GM18870 (cell line): ENCODE results near the gene SNRNP70.
"Not testable (repeated sequence)": the region's sequence is repeated elsewhere in the genome, so short reads cannot be mapped to it uniquely, and the experiment has no call there.

Experiments
- ATAC-seq: cut with Tn5 transposase; IDR thresholded peaks from one replicate; pipeline ENCODE4 v1.9.1; 2021; ENCODE audit warnings: moderate library complexity; ENCODE audit not compliant: unreplicated experiment

Gene SNRNP70

DNA sequence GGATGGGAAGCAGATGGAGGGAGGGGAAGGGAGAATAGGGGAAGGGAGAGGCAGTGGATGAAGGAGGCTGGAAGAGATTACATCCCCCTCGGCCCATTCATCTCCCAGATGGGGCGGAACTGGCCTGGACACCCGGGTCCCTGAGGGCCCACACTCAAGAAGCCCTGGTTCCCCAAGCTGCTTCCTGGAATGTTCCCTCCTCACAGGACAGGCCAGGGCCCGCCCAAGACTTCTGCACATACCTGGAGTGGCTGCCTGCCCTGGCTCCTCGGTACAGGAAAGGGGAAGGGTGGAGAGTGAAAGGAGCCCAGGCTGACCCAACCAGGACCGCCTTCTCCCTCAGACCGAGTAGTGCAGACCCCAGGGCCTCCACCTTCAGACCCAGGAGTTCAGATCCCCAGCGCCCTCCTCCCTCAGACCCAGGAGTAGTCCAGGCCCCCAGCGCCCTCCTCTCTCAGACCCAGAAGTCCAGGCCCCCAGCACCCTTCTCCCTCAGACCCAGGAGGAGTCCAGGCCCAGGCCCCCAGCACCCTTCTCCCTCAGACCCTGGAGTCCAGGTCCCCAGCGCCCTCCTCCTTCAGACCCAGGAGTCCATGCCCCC is 21.1 kb upstream of the SNRNP70 start:
- no peak for ATAC-seq

DNA sequence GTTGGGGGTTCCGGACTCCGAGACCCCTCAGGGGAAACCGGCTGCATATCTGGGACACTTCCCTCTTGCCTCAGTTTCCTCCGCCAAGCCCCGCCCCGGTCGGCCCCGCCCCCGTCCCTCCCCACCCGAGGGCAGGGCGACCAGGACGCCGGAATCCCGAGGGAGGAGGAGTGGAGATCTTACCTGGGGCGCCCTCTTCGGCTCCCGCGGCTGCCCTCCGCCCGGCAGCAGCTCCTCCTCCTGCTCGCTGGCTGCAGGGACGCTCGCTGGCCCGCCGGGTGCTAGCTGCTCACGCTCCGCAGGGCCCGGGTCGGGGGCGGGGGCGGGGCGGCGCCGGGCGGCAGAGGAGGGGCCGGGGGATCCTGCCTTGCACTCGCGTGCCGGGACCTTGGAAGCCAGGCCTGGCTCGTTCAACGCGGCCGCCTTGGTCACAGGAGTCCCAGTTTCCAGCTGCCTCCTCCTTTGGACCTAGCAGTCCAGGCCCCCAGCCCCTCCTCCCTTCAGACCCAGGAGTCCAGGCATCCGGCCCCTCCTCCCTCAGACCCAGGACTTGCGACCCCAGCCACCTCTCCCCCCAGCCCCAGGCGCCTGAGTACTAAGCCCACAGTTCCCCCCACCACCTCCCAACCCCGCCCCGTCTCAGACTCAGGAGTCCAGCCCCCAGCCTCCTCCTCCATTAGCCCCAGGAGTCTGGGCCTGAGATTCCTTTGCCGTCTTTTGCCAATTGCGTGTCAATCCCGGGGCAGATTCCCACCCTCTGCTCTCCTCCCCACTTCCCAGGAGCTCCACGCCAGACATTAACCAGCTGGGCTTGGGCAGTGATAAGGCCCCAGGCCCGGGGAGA is 20.3 kb upstream of the SNRNP70 start, which contains the start of gene NTF4:
NTF4 (minus strand) TSS at position 51 of the 844 bp plus-strand sequence. CDS start 2,821 bp downstream, outside the sequence.
- no peak for ATAC-seq

DNA sequence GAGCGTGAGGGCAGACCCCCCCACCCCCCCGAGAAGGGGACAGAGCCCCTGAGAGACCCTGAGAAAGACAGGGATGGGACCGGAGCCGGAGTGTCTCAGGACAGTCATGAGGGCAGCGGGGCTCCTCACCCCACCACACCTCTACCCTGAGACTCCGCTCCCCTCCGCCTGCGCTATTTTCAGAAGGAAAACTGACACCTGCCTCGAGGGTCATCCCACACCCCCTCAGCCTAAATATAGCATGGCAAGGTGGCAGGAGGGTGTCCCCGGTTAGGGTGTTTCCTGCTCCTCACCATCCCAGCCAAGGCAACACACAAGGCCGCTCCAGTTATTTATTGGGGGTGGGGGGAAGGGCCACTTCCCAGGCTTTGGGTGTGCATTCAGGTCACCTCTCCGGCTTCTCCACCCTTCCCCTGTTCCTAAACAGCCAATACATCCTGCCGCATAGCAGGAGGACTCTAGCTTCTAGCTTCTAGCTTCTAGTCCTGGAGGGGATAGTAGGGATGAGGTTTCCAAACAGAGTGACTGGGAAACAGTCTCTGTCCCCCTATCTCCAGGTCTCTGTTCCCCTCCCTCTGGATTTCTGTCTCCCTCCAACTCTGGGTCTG is 19.2 kb upstream of the SNRNP70 start:
- no peak for ATAC-seq

DNA sequence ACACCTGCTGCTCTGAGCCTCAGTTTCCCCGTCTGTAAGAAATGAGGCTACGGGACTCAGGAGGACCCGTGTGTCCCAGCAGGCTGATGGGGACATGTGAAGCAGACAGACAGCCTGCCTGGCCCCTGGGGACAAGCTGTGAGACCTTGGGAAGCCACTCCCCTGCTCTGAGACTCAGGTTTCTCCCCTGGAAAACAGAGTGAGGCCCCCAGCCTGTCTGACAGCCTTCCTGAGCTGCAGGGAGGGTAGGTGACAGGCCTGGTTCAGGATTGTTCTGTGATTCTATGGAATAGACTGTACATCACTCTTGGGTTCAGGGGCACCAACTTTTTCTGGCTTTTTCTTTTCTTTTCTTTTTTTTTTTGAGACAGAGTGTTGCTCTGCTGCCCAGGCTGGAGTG is 17.7 kb upstream of the SNRNP70 start:
- no peak for ATAC-seq

DNA sequence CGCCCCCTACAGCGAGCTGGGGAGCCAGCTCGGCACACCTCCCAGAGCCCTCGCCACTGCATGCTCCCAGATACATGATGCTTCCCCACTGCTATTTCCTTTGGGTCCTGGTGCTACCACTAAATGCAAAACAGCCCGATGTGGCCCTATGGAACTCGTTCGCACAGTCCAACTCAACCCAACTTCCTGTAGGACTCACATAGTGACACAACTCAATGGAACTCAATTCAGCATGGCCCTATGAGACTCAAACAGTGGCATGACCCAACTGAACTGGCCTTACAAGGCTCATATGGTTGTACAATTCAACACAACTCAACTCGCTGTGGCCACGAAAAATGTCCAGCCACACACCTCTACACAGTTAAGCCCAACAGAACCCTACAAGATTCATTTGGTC is 16.2 kb upstream of the SNRNP70 start:
- no peak for ATAC-seq

DNA sequence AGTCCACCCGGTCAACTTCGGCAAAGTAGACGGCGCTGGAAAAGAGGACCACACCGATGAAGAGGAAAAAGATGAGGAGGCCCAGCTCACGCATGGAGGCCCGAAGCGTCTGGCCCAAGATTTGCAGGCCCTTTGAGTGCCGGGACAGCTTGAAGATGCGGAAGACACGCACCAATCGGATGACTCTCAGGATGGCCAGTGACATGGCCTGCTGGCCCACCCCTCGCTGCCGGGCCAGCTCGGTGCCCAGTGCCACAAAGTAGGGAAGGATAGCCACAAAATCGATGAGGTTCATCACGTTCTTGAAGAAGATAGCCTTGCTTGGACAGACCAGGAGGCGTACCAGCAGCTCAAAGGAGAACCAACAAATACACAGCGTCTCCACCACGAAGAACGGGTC is 14.8 kb upstream of the SNRNP70 start:
- no peak for ATAC-seq

DNA sequence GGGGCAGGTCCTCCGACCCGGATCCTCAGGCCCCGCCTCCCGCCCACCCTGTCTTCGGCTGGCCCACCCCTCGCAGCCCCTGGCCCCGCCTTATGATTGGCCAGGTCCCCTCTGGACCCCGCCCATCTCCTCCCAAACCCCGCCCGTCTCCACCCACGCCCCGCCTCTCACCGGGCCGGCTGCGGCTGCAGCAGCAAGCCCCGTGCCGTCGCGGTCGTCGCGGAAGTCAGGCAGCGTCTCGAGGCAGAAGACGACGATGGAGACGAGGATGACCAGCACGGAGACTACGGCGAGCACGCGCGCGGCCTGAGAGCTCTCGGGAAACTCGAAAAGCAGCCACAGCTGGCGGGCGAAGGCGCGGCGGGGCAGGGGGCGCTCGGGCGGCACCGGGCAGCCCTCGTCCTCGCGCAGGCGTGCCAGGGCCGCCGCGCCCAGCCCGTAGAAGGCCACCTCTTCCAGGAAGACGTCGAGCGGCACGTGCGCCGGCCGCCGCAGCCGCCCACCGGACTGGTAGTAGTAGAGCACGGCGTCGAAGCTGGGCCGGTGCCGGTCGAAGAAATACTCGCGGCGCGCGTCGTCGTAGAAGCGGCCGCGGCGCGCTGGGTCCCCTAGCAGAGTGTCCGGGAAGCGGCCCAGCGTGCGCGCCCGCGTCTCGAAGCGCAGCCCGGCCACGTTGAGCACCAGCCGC is 13.2 kb upstream of the SNRNP70 start:
- no peak for ATAC-seq

DNA sequence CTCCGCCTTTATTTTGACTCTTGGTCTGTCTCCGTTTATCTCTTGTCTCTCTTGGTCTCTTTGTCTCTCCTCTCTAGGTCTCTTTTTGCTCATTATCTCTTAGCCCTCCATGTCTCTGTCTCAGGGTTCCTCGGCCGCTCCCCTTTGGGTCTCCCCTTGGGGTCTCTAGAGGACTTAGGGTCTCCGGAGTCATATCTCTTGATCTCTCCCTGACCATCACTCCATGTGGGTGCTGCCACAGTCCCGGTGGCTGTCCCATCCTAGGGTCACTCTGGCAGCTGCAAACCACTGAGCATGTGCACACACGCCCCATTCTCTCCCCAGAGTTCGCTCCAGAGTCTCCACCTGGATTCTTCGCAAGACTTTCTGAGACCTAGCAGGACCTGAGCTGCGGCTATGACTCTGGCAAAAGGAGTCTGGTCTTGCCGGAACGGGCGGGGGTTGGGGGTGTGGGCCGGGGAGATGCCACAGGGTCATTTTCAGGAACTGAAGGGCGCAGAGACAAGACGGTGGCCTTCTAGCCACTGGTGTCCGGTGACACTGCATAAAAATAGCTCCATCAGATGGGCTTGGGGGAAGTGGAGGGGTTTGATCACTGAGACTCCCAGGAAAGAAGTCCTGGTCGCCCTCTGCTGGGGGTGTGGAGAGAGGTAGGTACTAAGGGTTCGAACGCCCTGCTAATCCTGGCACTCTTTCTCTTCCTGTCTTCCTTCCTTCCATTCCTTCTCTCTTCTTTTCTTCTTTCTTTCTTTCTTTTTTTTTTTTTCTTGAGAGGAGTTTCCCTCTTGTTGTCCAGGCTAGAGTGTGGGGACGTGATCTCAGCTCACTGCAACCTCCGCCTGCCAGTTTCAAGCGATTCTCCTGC is 11.5 kb upstream of the SNRNP70 start:
- ATAC-seq = no peak

DNA sequence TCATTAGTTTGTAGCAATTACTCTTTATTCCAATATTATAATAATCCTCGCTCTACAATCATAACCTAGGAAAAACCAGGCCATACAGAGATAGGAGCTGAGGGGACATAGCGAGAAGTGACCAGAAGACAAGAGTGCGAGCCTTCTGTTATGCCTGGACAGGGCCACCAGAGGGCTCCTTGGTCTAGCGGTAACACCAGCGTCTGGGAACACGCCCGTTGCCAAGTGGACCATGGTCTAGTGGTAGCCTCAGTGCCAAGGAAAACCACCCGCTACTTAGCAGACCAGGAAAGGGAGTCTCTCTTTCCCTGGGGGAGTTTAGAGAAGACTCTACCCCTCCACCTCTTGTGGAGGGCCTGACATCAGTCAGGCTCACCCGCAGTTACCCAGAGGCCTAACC is 10.4 kb upstream of the SNRNP70 start:
- not testable (repeated sequence) for ATAC-seq

DNA sequence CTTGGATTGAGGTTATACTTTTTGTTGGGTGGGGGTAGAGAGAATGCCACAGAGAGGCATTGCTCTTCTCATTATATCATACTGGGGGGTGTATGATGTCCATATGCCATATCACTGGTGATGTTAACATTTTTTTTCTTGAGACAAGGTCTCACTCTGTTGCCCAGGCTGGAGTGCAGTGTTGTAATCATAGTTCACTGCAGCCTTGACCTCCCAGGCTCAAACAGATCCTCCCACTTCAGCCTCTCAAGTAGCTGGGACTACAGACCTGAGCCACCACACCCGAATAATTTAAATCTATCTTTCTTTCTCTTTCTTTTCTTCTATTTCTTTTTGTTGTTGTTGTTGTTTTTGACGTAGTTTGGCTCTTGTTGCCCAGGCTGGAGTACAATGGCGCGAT is 4.9 kb upstream of the SNRNP70 start:
- ATAC-seq = no peak

DNA sequence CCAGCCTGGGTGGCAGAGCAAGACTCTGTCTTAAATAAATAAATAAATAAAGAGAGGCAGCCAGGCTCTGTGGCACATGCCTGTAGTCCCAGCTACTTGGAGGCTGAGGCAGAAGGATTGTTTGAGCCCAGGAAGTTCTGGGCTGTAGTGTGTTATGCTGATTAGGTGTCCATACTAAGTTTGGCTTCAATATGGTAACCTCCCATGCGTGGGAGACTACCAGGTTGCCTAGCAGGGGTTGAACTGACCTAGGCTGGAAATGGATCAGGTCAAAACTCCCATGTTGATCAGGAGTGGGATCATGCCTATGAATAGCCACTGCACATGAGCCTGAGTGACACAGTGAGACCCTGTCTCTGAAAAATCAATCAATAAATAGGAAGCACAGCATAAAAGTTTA is 4.0 kb upstream of the SNRNP70 start:
- no peak for ATAC-seq

DNA sequence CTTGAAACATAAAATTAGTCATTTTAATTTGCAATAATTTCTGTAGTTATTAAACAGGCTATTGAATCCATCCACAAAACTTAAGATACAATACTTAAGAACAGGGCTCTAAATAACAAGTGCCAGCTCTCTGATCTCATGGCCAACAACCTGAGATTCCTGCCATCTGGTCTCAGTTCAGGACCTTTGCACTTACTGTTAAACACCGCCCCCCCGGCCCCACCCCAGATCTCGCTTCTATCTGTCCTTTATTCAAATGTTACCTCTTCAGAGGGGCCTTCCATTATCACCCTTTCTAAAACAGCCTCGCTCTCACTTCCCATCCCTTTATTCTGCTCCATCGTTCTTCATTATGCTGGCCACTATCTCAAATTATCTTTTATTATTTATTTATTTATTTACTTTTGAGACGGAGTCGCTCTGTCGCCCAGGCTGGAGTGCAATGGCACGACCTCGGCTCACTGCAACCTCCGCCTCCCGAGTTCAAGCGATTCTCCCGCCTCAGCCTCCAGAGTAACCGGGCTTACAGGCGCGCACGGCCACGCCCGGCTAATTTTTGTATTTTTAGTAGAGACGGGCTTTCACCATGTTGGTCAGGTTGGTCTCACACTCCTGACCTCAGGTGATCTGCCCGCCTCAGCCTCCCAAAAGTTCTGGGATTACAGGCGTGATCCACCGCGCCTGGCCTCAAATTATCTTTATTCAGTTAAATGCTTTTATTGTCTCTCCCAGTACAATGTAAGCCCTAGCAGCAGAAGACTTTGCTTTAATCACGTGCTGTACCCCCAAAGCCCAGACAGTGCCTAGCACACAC is 838 bp upstream of the SNRNP70 start:
- ATAC-seq = no peak

DNA sequence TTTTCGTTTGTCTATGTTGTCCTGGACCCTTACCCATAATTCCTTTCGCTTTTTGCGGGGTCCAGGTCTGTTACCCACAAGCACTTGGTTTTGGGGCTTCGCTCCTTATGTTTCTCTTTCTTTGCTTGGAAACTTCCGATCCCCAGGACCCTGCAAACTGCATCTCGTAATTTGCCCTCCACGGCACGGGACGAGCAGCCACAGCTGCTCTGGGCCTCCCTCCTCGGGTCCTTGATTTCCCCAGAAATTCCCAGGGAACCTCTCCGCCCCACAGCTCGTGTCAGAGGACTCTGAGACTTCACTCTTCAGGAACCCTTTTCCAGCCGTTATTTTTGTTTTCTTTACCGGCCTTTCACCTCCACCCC is 599 bp downstream of the SNRNP70 start:
- no peak for ATAC-seq

DNA sequence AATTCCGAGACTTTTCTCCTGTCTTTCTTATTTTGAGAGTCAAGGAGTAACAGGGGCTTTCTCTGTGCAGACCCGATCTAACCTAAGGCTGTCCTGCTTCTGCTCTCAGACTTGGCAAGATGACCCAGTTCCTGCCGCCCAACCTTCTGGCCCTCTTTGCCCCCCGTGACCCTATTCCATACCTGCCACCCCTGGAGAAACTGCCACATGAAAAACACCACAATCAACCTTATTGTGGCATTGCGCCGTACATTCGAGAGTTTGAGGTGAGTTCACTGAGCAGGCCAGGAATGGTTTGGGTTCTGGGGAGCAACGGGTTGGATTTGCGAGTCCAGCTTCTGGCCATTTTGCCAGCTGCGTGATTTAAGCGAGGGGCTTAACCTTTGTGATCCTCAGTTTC is 1.0 kb downstream of the SNRNP70 start:
- no peak for ATAC-seq

DNA sequence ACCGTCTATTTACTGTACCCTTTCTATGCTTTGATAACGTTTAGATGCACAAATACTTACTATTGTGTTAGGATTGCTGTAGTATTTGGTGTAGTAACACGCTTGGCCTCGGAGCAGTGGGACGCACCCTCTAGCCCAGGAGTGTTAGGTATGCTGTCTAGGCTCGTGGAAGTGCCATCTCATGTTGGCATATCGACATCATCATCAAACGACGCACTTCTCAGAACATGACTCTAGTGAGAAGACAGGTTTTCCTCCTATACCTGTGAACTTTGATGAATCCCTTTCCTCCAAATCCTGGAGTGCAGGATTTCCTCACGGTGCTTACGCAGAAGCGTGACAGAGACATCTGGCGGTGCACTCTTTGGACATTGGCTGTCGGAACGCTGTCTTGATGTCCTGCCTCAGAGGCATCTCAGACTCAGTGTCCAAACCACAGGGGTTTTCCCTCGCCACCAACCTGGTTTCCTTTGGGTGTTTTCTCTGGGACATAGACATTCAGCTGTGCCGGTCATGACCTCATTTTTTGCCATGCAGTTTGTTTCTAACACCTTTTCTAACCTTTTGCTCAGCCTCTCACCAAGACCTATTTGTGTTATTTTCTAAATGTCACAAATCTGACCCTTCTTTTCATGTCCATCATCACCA is 6.3 kb downstream of the SNRNP70 start:
- no peak for ATAC-seq

DNA sequence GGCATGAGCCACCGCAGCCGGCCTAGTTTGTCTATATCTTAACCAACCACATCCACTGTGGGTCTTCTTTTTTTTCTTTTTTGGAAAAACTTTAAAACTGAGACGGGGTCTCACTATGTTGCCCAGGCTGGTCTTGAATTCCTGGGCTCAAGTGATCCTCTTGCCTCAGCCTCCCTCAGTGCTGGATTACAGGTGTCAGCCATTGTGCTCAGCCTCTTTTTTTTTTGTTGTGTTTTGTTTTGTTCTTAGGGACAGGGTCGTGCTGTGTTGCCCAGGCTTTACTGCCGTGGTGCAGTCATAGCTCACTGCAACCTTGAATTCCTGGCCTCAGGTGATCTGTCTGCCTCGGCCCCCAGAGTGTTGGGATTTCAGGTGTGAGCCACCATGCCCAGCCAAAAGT is 7.4 kb downstream of the SNRNP70 start:
- ATAC-seq = no peak

DNA sequence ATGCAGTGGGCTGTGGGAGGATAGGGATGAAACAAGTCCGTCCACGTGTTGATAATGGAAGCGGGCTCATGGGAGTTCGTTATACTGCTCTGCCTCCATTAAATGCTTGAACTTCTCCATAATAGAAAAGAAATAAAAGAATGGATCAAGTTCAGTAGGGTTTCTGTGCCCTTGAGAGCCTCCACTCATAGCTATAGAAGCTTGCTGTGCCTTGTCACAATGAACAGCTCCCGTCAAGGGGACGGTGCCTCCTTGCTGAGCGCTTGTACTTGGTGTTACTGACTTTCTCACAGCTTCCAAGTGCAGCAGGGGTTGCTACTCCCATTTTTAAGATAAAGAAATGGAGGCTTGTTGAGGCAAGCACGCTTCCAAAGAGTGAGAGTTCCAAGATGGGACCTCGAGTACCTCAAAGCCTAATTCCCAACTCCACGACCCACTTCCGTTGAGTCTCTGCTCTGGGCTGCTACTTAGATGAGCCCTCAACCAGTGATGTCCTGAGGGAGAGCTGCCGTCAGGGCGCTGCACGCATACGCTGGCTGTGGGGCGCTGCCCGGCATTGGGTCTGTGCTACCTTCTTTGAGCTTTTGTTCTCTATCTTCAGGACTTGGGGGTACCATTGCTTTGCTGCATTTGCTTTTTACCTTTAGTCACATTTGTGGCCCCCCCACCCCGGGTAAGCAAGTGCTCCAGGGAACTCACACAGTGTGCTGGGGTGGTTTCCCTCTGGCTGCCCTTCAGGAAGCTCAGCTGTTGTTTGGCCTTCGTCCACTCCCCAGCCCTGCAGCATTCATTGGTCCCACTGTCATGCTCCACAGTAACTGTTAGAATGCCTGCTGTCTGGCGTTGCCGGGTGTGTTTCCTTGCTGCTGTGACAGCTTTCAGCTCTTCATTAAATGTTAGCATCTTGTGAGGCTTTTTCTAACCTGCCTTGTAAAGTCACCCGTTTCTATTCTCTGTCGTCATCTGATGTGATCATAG is 9.5 kb downstream of the SNRNP70 start:
- no peak for ATAC-seq
